Subcutaneous abdominal adipose tissue (tissue), 5 donors: ENCODE measurements around the gene KDM6B.

ENCODE experiments used
- H3K27ac ChIP-seq: one replicate; pipeline ENCODE4 v1.7.0; 2013; ENCODE audit warnings: low read depth, mild to moderate bottlenecking, inconsistent platforms, low read length, moderate library complexity
- H3K27me3 ChIP-seq, 5 donors: one replicate each; pipeline ENCODE4 v1.7.0; 2013; ENCODE audit warnings: low read length in 5 of 5, inconsistent platforms in 1 of 5; ENCODE audit not compliant: control insufficient read depth in 5 of 5, insufficient read depth in 4 of 5
- H3K36me3 ChIP-seq, 5 donors: one replicate each; pipeline ENCODE4 v1.7.0; 2013; ENCODE audit warnings: low read length in 5 of 5; ENCODE audit not compliant: control insufficient read depth in 5 of 5, insufficient read depth in 5 of 5
- H3K4me1 ChIP-seq, 5 donors: one replicate each; pipeline ENCODE4 v1.7.0; 2013; ENCODE audit warnings: low read length in 5 of 5, mild to moderate bottlenecking in 3 of 5, moderate library complexity in 1 of 5; ENCODE audit not compliant: control insufficient read depth in 5 of 5, insufficient read depth in 5 of 5
- H3K4me3 ChIP-seq, 5 donors: one replicate each; pipeline ENCODE4 v1.7.0; 2013; ENCODE audit warnings: low read length in 5 of 5, low read depth in 1 of 5
- H3K9ac ChIP-seq, 5 donors: one replicate each; pipeline ENCODE4 v1.7.0; 2013; ENCODE audit warnings: low read length in 5 of 5, mild to moderate bottlenecking in 4 of 5, moderate library complexity in 3 of 5
- H3K9me3 ChIP-seq, 5 donors: one replicate each; pipeline ENCODE4 v1.7.0; 2013; ENCODE audit warnings: low read length in 5 of 5; ENCODE audit not compliant: control insufficient read depth in 5 of 5
- donor health status: healthy.
- donor health status: healthy.
- donor health status: healthy.
- donor health status: healthy.
- donor health status: healthy.

KDM6B gene

DNA sequence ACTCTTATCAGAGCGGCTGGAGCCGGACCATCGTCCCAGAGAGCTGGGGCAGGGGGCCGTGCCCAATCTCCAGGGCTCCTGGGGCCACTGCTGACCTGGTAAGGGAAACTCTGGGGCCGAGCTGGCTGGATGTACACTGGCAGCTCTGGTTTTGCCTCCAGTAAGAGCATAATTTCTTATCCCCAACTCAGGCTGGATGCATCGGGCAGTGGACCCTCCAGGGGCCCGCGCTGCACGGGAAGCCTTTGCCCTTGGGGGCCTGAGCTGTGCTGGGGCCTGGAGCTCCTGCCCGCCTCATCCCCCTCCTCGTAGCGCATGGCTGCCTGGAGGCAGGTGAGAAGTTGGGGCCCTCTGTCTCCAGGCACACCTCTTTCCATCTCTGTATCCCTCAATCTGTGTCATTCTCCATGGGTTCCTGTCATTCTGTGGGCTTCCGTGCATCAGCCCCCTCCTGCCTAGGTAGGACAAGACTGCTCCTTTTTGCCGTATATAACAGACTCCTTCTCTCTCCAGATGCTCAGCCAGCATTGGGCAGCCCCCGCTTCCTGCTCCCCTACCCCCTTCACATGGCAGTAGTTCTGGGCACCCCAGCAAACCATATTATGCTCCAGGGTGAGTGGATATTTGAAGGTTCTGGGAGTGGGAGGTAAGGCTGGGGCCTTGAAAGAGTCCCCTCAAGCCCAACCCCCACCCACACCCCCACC, 11.5 kb downstream of the KDM6B start:
- peak overlapping the region in 4 of 5 donors; percentile 92 to 98 (median 96) for H3K9ac ChIP-seq
- H3K4me1 ChIP-seq: peaks cover 12 to 40% (median 27%) of the 10 kb centered on the region in 5 donors
- H3K27ac ChIP-seq: peak overlapping the region; percentile 100
- peaks cover 0 to 51% (median 43%) of the 10 kb centered on the region in 5 donors for H3K36me3 ChIP-seq
- peak overlapping the region; percentile 48 to 94 (median 91) for H3K4me3 ChIP-seq
- H3K27me3 ChIP-seq: peaks cover 0 to 6% (median 0%) of the 10 kb centered on the region in 5 donors
- no peaks in the 10 kb centered on the region for H3K9me3 ChIP-seq

DNA sequence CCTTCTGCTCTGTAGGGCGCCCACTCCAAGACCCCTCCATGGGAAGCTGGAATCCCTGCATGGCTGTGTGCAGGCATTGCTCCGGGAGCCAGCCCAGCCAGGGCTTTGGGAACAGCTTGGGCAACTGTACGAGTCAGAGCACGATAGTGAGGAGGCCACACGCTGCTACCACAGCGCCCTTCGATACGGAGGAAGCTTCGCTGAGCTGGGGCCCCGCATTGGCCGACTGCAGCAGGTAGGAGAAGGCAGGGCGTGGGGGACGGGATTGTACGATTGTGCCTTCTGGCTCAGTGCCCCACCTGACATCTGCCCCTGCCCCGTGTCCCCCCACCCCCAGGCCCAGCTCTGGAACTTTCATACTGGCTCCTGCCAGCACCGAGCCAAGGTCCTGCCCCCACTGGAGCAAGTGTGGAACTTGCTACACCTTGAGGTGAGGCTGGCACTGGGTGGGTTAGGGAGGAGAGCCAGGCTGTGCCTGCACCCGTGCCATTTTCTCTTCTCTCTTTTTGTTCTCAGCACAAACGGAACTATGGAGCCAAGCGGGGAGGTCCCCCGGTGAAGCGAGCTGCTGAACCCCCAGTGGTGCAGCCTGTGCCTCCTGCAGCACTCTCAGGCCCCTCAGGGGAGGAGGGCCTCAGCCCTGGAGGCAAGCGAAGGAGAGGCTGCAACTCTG, 12.2 kb downstream of the KDM6B start:
- Histone ChIP-seq H3K4me3 (peak overlapping the region in 3 of 5 donors; percentile 6 to 17 (median 16)), H3K36me3 (peaks cover 0 to 56% (median 49%) of the 10 kb centered on the region in 5 donors), H3K9ac (no peak overlapping the region), H3K27me3 (peaks cover 0 to 6% (median 0%) of the 10 kb centered on the region in 5 donors), H3K9me3 (no peaks in the 10 kb centered on the region), H3K4me1 (peaks cover 9 to 36% (median 21%) of the 10 kb centered on the region in 5 donors), H3K27ac (no peak overlapping the region)

DNA sequence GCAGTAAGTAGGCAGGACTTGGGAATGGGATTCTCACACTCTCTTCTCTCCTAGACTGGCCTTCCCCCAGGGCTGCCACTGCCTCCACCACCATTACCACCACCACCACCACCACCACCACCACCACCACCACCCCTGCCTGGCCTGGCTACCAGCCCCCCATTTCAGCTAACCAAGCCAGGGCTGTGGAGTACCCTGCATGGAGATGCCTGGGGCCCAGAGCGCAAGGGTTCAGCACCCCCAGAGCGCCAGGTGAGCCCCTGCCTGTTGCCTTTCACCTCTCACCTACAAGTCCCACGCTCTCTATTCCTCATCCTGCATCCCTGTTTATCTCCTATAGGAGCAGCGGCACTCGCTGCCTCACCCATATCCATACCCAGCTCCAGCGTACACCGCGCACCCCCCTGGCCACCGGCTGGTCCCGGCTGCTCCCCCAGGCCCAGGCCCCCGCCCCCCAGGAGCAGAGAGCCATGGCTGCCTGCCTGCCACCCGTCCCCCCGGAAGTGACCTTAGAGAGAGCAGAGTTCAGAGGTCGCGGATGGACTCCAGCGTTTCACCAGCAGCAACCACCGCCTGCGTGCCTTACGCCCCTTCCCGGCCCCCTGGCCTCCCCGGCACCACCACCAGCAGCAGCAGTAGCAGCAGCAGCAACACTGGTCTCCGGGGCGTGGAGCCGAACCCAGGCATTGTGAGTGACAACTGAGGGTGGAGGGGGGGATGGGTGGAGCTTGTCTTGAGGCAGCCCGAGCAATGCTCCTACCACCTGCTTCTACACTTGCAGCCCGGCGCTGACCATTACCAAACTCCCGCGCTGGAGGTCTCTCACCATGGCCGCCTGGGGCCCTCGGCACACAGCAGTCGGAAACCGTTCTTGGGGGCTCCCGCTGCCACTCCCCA, 13.0 kb downstream of the KDM6B start:
- no peaks in the 10 kb centered on the region for H3K9me3 ChIP-seq
- no peak overlapping the region for H3K9ac ChIP-seq
- peaks cover 6 to 40% (median 22%) of the 10 kb centered on the region in 5 donors for H3K4me1 ChIP-seq
- H3K36me3 ChIP-seq: peaks cover 0 to 63% (median 56%) of the 10 kb centered on the region in 5 donors
- no peak overlapping the region for H3K27ac ChIP-seq
- H3K4me3 ChIP-seq: peak overlapping the region in 1 of 5 donors; percentile 16
- peaks cover 0 to 6% (median 0%) of the 10 kb centered on the region in 5 donors for H3K27me3 ChIP-seq

DNA sequence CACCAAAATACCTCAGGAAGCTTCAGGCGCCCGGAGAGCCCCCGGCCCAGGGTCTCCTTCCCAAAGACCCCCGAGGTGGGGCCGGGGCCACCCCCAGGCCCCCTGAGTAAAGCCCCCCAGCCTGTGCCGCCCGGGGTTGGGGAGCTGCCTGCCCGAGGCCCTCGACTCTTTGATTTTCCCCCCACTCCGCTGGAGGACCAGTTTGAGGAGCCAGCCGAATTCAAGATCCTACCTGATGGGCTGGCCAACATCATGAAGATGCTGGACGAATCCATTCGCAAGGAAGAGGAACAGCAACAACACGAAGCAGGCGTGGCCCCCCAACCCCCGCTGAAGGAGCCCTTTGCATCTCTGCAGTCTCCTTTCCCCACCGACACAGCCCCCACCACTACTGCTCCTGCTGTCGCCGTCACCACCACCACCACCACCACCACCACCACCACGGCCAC, 14.1 kb downstream of the KDM6B start:
- H3K4me1 ChIP-seq: peaks cover 2 to 39% (median 26%) of the 10 kb centered on the region in 5 donors
- no peaks in the 10 kb centered on the region for H3K9me3 ChIP-seq
- peaks cover 0 to under 1% (median 0%) of the 10 kb centered on the region in 5 donors for H3K27me3 ChIP-seq
- H3K27ac ChIP-seq: no peak overlapping the region
- H3K9ac ChIP-seq: no peak overlapping the region
- H3K4me3 ChIP-seq: no peak overlapping the region
- H3K36me3 ChIP-seq: peaks cover 0 to 73% (median 68%) of the 10 kb centered on the region in 5 donors

DNA sequence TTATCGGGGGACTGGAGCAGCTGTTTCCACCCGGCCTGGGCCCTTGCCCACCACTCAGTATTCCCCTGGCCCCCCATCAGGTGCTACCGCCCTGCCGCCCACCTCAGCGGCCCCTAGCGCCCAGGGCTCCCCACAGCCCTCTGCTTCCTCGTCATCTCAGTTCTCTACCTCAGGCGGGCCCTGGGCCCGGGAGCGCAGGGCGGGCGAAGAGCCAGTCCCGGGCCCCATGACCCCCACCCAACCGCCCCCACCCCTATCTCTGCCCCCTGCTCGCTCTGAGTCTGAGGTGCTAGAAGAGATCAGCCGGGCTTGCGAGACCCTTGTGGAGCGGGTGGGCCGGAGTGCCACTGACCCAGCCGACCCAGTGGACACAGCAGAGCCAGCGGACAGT, 14.7 kb downstream of the KDM6B start:
- no peak overlapping the region for H3K27ac ChIP-seq
- H3K4me3 ChIP-seq: no peak overlapping the region
- peaks cover 0 to 76% (median 71%) of the 10 kb centered on the region in 5 donors for H3K36me3 ChIP-seq
- no peaks in the 10 kb centered on the region for H3K9me3 ChIP-seq
- peaks cover 2 to 33% (median 24%) of the 10 kb centered on the region in 5 donors for H3K4me1 ChIP-seq
- no peaks in the 10 kb centered on the region for H3K27me3 ChIP-seq
- H3K9ac ChIP-seq: no peak overlapping the region

DNA sequence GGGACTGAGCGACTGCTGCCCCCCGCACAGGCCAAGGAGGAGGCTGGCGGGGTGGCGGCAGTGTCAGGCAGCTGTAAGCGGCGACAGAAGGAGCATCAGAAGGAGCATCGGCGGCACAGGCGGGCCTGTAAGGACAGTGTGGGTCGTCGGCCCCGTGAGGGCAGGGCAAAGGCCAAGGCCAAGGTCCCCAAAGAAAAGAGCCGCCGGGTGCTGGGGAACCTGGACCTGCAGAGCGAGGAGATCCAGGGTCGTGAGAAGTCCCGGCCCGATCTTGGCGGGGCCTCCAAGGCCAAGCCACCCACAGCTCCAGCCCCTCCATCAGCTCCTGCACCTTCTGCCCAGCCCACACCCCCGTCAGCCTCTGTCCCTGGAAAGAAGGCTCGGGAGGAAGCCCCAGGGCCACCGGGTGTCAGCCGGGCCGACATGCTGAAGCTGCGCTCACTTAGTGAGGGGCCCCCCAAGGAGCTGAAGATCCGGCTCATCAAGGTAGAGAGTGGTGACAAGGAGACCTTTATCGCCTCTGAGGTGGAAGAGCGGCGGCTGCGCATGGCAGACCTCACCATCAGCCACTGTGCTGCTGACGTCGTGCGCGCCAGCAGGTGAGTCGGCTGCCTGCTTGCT, 15.2 kb downstream of the KDM6B start:
- Histone ChIP-seq H3K27me3 (no peaks in the 10 kb centered on the region), H3K27ac (no peak overlapping the region), H3K36me3 (peaks cover 0 to 76% (median 71%) of the 10 kb centered on the region in 5 donors), H3K9ac (no peak overlapping the region), H3K4me3 (no peak overlapping the region), H3K9me3 (no peaks in the 10 kb centered on the region), H3K4me1 (peaks cover 2 to 29% (median 22%) of the 10 kb centered on the region in 5 donors)

DNA sequence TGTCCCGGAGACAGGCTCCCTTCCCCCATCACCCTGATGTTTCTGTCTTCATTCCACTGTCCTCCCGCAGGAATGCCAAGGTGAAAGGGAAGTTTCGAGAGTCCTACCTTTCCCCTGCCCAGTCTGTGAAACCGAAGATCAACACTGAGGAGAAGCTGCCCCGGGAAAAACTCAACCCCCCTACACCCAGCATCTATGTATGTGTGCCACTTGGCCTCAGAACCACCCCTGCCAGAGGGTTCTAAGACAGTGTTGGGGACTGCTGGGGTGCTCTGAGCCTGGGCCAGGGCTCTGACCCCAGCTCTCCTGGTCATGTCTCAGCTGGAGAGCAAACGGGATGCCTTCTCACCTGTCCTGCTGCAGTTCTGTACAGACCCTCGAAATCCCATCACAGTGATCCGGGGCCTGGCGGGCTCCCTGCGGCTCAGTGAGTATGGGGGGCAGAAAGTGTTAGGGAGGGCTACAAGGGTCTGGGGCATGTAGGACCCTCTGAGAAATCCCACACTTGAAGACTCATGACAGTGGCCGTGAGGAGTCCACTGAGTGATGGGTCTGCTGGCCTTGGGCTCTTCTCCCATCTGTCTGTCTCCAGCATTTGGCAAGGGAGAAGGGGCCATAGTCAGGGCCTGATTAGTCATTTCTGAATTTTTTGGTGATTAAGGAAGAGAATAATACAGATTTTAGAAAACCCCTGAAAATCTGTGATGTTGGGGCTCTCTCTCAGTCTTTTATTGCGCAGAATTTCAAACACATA, 15.9 kb downstream of the KDM6B start:
- H3K9ac ChIP-seq: no peak overlapping the region
- H3K27me3 ChIP-seq: no peaks in the 10 kb centered on the region
- H3K4me3 ChIP-seq: no peak overlapping the region
- peaks cover 0 to 76% (median 71%) of the 10 kb centered on the region in 5 donors for H3K36me3 ChIP-seq
- H3K9me3 ChIP-seq: no peaks in the 10 kb centered on the region
- H3K27ac ChIP-seq: no peak overlapping the region
- H3K4me1 ChIP-seq: peaks cover 0 to 25% (median 18%) of the 10 kb centered on the region in 5 donors

DNA sequence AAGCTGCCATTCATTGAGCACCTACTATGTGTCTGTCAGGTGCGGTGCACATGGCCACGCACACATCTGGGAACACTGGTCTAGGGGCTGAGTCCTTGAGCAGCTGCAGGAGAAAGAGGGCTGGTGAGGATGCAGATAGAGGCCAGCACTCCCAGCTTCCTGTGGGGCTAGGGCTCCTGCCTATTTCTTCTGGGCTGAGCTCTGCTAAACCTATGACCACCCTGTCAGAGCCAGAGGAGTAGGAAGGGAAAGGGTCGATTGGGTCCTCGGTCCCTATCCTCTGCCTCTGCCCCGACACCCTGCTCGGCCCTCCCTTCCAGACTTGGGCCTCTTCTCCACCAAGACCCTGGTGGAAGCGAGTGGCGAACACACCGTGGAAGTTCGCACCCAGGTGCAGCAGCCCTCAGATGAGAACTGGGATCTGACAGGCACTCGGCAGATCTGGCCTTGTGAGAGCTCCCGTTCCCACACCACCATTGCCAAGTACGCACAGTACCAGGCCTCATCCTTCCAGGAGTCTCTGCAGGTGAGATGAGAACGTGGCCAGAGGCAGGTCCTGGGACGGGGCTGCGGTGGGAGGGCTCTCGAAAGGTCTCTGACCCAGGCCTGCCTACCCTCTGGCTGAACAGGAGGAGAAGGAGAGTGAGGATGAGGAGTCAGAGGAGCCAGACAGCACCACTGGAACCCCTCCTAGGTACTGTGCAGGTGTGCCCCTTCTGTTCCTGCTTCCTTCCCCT, 16.9 kb downstream of the KDM6B start:
- Histone ChIP-seq H3K36me3 (peaks cover 0 to 74% (median 67%) of the 10 kb centered on the region in 5 donors), H3K9ac (no peak overlapping the region), H3K27ac (no peak overlapping the region), H3K9me3 (no peaks in the 10 kb centered on the region), H3K4me1 (peaks cover 0 to 27% (median 19%) of the 10 kb centered on the region in 5 donors), H3K4me3 (peak overlapping the region in 3 of 5 donors; percentile 1 to 23 (median 6)), H3K27me3 (no peaks in the 10 kb centered on the region)
